Effector memory CD8-positive, alpha-beta T cell (primary cell): Measurements from ENCODE around the gene PPOX.

ENCODE experiments used
- ATAC-seq: fragments of 150-1000 bp; cut with Tn5 transposase; replicated peaks from 2 replicates; pipeline ENCODE4 v1.10.0; 2021; ENCODE audit warnings: mild to moderate bottlenecking, moderate library complexity
- DNase-seq, 3 experiments: peaks; one replicate each; pipeline ENCODE4 v3.0.0; 2021
- H3K27ac Mint-ChIP-seq, 2 donors: one replicate each; pipeline ENCODE4 v1.8.0; 2022; ENCODE audit warnings: mild to moderate bottlenecking in 2 of 2, mixed read lengths in 2 of 2, moderate library complexity in 2 of 2
- H3K27me3 Mint-ChIP-seq, 2 donors: one replicate each; pipeline ENCODE4 v1.8.0; 2022; ENCODE audit warnings: mixed read lengths in 2 of 2
- H3K36me3 Mint-ChIP-seq: one replicate; pipeline ENCODE4 v1.8.0; 2022; ENCODE audit warnings: mild to moderate bottlenecking, moderate library complexity, mixed read lengths; ENCODE audit not compliant: insufficient read depth
- H3K4me1 Mint-ChIP-seq, 2 donors: one replicate each; pipeline ENCODE4 v1.8.0; 2022; ENCODE audit warnings: low read depth in 2 of 2, mixed read lengths in 2 of 2
- H3K4me3 Mint-ChIP-seq, 2 donors: one replicate each; pipeline ENCODE4 v1.8.0; 2022; ENCODE audit warnings: mild to moderate bottlenecking in 2 of 2, mixed read lengths in 2 of 2, moderate library complexity in 2 of 2
- H3K9me3 Mint-ChIP-seq, 2 donors: one replicate each; pipeline ENCODE4 v1.8.0; 2022; ENCODE audit warnings: mixed read lengths in 2 of 2

PPOX gene

DNA sequence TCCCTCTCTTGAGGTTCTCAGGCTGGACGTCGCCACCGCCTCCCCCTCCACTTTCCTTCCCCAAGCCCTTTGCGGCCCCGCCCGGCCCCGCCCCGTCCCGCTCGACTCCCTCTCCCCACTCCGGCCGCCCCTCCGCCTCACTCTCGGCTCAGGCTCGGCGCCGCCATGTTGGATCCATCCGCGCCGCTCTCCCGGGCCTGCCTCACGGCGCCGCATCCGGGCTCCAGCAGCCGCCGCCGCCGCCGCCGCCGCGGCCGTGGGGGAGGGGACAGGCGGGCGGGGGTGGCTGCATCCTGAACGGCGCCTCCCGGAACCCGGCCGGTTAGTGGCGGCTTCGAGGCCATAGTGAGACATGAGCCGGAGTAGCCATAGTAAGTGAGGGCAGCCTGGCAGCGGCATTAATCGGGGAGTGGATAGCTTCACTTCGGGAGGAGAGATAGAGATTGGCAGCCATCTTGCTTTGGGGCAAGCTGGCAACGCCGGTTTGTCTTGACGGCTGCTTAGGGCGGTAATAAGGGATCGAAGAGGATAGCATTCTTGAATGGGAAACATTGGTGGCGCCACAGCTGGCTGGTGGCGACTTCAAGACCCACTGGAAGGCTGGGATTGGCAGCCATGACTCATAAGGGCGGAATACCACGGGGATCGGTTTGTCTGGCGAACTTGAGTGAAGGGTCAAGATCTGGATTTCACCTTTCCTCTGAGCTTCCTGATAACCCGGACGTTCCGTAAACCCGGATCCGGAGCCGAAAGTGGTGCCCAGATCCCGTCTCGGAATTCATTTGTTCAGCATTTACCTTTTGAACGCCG lies 33.6 kb upstream of the PPOX start, which contains the start of gene DEDD:
Gene DEDD, minus strand, starts transcription at position 258 of the 810 bp plus-strand sequence. CDS start 8,205 bp downstream, outside the sequence.
- peaks cover 18 to 39% of the 10 kb centered on the region in 2 donors for H3K4me1 Mint-ChIP-seq
- DNase-seq: peak; percentile 83 to 85 (median 84)
- H3K4me3 Mint-ChIP-seq: no peak within 1 kb of the TSS
- H3K36me3 Mint-ChIP-seq: peaks cover 18% of the 10 kb centered on the region
- H3K27ac Mint-ChIP-seq: no peak within 1 kb of the TSS
- H3K9me3 Mint-ChIP-seq: no peaks in the 10 kb centered on the region
- no peaks in the 10 kb centered on the region for H3K27me3 Mint-ChIP-seq
- peak; percentile 95 for ATAC-seq

- no peak for DNase-seq
- Mint-ChIP-seq H3K27ac (no peak overlapping the region), H3K4me3 (no peak overlapping the region), H3K4me1 (peaks cover 17 to 32% of the 10 kb centered on the region in 2 donors), H3K9me3 (no peaks in the 10 kb centered on the region), H3K36me3 (peaks cover 15% of the 10 kb centered on the region), H3K27me3 (no peaks in the 10 kb centered on the region)
- ATAC-seq: peak; percentile 0
Observed at GRCh38 chr1:161133220-161133740, 32.9 kb upstream of the PPOX start.

DNA sequence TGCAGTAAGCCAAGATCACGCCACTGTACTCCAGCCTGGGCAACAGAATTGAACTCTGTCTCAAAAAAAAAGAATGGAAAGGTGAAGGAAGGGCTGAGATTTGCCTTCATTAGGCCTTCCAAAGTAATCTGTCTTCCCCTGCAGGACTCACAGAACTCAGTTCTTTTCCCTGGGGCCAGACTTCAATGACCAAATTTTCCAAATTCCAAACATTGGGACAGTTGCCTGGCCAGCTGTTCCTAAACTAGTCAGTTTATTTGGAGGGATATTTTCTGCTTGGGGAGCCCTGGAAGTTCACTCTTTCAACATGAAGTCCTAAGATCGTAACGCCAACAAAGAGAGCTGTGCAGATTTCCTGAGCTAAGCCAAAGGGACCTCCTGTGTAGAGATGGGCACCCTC lies 28.3 kb upstream of the PPOX start:
- DNase-seq (no peak), ATAC-seq (no peak)
- H3K36me3 Mint-ChIP-seq: no peaks in the 10 kb centered on the region
- no peak overlapping the region for H3K27ac Mint-ChIP-seq
- H3K4me3 Mint-ChIP-seq: no peak overlapping the region
- H3K9me3 Mint-ChIP-seq: no peaks in the 10 kb centered on the region
- peaks cover 0 to 8% of the 10 kb centered on the region in 2 donors for H3K4me1 Mint-ChIP-seq
- H3K27me3 Mint-ChIP-seq: no peaks in the 10 kb centered on the region

DNA sequence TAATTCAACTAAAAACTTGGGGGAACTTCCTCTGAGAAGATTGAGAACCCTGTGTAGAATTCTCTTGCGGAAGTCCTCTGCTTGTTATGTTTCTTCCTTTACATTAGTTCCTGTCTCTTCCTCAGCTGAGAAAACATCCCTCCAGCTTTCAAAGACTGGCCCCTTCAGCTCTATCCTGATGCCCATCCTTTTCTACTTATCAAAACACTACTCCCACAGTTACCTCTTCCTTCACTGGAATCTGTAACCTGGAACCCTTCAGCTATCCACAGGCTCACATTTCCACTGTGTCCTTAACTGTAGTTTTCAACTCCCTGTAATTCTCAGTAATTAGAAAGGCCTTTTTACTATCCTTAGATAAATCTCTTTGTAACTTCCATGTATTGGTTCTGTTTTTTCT lies 27.8 kb upstream of the PPOX start:
- Mint-ChIP-seq H3K27ac (peak overlapping the region; percentile 6 to 32), H3K36me3 (no peaks in the 10 kb centered on the region)
- ATAC-seq: no peak

GRCh38 chr1:161139766-161140165 lies 26.5 kb upstream of the PPOX start:
- no peaks in the 10 kb centered on the region for H3K9me3 Mint-ChIP-seq
- no peak overlapping the region for H3K4me3 Mint-ChIP-seq
- H3K36me3 Mint-ChIP-seq: no peaks in the 10 kb centered on the region
- ATAC-seq: no peak
- DNase-seq: peak; percentile 24 to 51 (median 39)
- H3K27ac Mint-ChIP-seq: no peak overlapping the region
- H3K4me1 Mint-ChIP-seq: peaks cover 0 to 8% of the 10 kb centered on the region in 2 donors
- no peaks in the 10 kb centered on the region for H3K27me3 Mint-ChIP-seq

More for the DNA sequence above, 27.8 kb upstream of the PPOX start:
- no peaks in the 10 kb centered on the region for H3K27me3 Mint-ChIP-seq
- DNase-seq: no peak
- peaks cover 0 to 8% of the 10 kb centered on the region in 2 donors for H3K4me1 Mint-ChIP-seq
- H3K9me3 Mint-ChIP-seq: no peaks in the 10 kb centered on the region
- no peak overlapping the region for H3K4me3 Mint-ChIP-seq

DNA sequence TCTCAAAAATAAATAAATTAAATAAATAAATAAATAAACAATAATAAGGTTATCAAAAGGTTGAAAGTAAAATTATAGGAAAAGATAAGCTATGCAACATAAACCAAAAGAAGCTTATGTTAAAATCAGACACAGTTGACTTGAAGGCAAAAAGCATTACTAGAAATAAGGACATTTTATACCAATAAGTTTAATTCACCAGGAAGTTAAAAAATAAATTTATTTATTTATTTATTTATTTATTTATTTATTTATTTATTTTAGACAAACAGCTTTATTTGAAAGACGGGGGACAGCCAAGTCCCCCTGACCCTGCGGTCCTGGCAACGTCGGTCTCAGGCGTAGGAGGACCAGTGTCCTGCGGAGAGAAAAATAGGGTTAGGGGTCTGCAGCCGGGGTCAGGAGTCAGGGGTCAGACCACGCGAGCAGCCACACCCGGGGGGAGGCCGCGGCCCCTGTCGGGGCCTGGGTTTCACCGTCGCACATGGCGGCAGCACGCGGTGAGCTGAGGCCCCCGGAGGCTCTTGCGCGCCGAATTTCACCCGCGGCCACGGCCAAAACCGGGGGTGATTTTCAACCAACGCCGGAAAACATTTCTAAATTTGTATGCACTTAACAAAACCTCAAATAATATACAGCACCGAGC lies 25.3 kb upstream of the PPOX start:
- DNase-seq: no peak
- Mint-ChIP-seq H3K36me3 (no peaks in the 10 kb centered on the region), H3K4me1 (peaks cover 0 to 2% of the 10 kb centered on the region in 2 donors), H3K9me3 (no peaks in the 10 kb centered on the region), H3K27ac (no peak overlapping the region), H3K27me3 (no peaks in the 10 kb centered on the region), H3K4me3 (no peak overlapping the region)
- ATAC-seq: no peak

GRCh38 chr1:161145832-161146231 lies 20.4 kb upstream of the PPOX start:
- no peak overlapping the region for H3K27ac Mint-ChIP-seq
- no peaks in the 10 kb centered on the region for H3K9me3 Mint-ChIP-seq
- H3K4me1 Mint-ChIP-seq: no peaks in the 10 kb centered on the region
- H3K4me3 Mint-ChIP-seq: no peak overlapping the region
- no peak for DNase-seq
- ATAC-seq: no peak
- H3K27me3 Mint-ChIP-seq: no peaks in the 10 kb centered on the region
- no peaks in the 10 kb centered on the region for H3K36me3 Mint-ChIP-seq

- no peaks in the 10 kb centered on the region for H3K9me3 Mint-ChIP-seq
- H3K4me1 Mint-ChIP-seq: peaks cover 15 to 17% of the 10 kb centered on the region in 2 donors
- ATAC-seq: no peak
- H3K27me3 Mint-ChIP-seq: no peaks in the 10 kb centered on the region
- peak overlapping the region; percentile 99 for H3K27ac Mint-ChIP-seq
- DNase-seq: no peak
- peaks cover 31% of the 10 kb centered on the region for H3K36me3 Mint-ChIP-seq
- H3K4me3 Mint-ChIP-seq: peak overlapping the region; percentile 90 to 95
Observed at GRCh38 chr1:161153176-161153575, 13.1 kb upstream of the PPOX start.

GRCh38 chr1:161153682-161154337 lies 12.4 kb upstream of the PPOX start, which contains the start of gene UFC1:
TSS of gene UFC1 (plus strand) at chr1:161153978. CDS start at chr1:161153998, 20 bp downstream.
- ATAC-seq: peak; percentile 93

GRCh38 chr1:161157867-161158266 lies 8.4 kb upstream of the PPOX start:
- Mint-ChIP-seq H3K4me1 (peaks cover 42 to 52% of the 10 kb centered on the region in 2 donors), H3K36me3 (peaks cover 44% of the 10 kb centered on the region), H3K4me3 (peak overlapping the region; percentile 88 to 91), H3K9me3 (no peaks in the 10 kb centered on the region), H3K27ac (peak overlapping the region; percentile 92 to 95), H3K27me3 (no peaks in the 10 kb centered on the region)
- DNase-seq: no peak
- ATAC-seq: no peak

More at GRCh38 chr1:161153682-161154337, 12.4 kb upstream of the PPOX start, which contains the start of gene UFC1:
- Mint-ChIP-seq H3K36me3 (peaks cover 37% of the 10 kb centered on the region), H3K4me3 (peak within 1 kb of the TSS; percentile 90 to 95), H3K9me3 (no peaks in the 10 kb centered on the region), H3K27me3 (no peaks in the 10 kb centered on the region), H3K4me1 (peaks cover 17 to 22% of the 10 kb centered on the region in 2 donors), H3K27ac (peak within 1 kb of the TSS; percentile 99)
- peak; percentile 76 to 80 (median 78) for DNase-seq

DNA sequence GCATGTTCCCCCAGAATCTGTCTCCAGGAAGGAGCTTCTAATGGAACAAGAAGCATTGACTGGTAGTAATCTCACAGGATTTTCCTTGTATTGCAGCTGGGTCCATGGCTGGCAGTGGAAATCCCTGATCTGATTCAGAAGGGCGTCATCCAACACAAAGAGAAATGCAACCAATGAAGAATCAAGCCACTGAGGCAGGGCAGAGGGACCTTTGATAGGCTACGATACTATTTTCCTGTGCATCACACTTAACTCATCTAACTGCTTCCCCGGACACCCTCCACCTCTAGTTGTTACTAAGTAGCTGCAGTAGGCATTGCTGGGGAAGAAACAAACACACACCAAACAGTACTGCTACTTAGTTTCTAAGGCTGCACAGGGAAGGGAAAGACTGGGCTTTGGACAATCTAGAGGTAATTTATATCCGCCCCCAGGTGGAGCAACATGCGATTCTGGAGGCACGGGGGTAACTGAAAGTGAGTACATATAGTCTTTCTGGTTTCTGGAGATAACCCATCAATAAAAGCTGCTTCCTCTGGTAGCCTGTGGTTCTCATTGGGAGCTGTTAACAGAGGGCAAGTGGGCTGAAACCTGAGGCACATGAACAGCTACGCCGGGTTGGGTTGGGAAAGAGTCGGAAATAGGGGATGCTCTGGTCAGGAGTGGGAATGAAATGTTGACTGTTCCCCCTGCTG lies 7.8 kb upstream of the PPOX start:
- H3K36me3 Mint-ChIP-seq: peaks cover 43% of the 10 kb centered on the region
- peaks cover 46 to 58% of the 10 kb centered on the region in 2 donors for H3K4me1 Mint-ChIP-seq
- no peak for DNase-seq
- no peaks in the 10 kb centered on the region for H3K9me3 Mint-ChIP-seq
- H3K27ac Mint-ChIP-seq: peak overlapping the region; percentile 92 to 95
- H3K4me3 Mint-ChIP-seq: peak overlapping the region; percentile 88 to 91
- no peaks in the 10 kb centered on the region for H3K27me3 Mint-ChIP-seq
- no peak for ATAC-seq

GRCh38 chr1:161159087-161159912 lies 6.9 kb upstream of the PPOX start, which contains the start of gene USP21:
TSS of gene USP21 (plus strand) at chr1:161159500. CDS start at chr1:161160641, 1,141 bp downstream.
- H3K4me3 Mint-ChIP-seq: peak within 1 kb of the TSS; percentile 88 to 91
- peaks cover 36% of the 10 kb centered on the region for H3K36me3 Mint-ChIP-seq
- no peaks in the 10 kb centered on the region for H3K9me3 Mint-ChIP-seq
- peaks cover 50 to 60% of the 10 kb centered on the region in 2 donors for H3K4me1 Mint-ChIP-seq
- H3K27me3 Mint-ChIP-seq: no peaks in the 10 kb centered on the region
- peak within 1 kb of the TSS; percentile 92 to 95 for H3K27ac Mint-ChIP-seq
- peak; percentile 92 for ATAC-seq
- peak; percentile 91 to 94 (median 92) for DNase-seq
